Measurements from ENCODE around the gene IGSF11. TPM values are rescaled to one million over a fixed set of nuclear protein-coding genes. Genes with fewer than 3 reads are reported as not detected.

The IGSF11 gene
- total RNA-seq, 4 donors from 2014 or later = 0.27 to 0.95 (median 0.59) TPM

- no peak for DNase-seq
- Histone ChIP-seq H3K9me3 (no peaks in the 10 kb centered on the region), H3K27me3 (no peaks in the 10 kb centered on the region), H3K27ac (no peak overlapping the region), H3K36me3 (no peaks in the 10 kb centered on the region), H3K4me3 (no peak overlapping the region), H3K4me1 (no peaks in the 10 kb centered on the region)
- whole genome bisulfite sequencing, 2 donors (ENCODE audit: low coverage in 1 of 2) = 73 to 84% methylated on average over 5 of the region's 5 CpGs
- TF ChIP-seq POLR2AphosphoS5 (IDR thresholded peaks at IDR 0.05) (no peak), EP300 (IDR thresholded peaks at IDR 0.05; ENCODE audit: low read depth) (no peak), CTCF (IDR thresholded peaks at IDR 0.05) (no peak), POLR2A (IDR thresholded peaks at IDR 0.05) (no peak)
- in situ Hi-C loops (cut with MboI; ENCODE audit: low pct_ligation_motif_present in 1 of 4, low pct_unique_long_range_greater_than_20kb in 1 of 4, low sequenced_read_pairs in 3 of 4) (no loop called here), intact Hi-C loops (cut with DNase I; ENCODE audit: low total_unique reads) (no loop called here)
Observed at GRCh38 chr3:118948146-118948545, 86.5 kb downstream of the IGSF11 start.

DNA sequence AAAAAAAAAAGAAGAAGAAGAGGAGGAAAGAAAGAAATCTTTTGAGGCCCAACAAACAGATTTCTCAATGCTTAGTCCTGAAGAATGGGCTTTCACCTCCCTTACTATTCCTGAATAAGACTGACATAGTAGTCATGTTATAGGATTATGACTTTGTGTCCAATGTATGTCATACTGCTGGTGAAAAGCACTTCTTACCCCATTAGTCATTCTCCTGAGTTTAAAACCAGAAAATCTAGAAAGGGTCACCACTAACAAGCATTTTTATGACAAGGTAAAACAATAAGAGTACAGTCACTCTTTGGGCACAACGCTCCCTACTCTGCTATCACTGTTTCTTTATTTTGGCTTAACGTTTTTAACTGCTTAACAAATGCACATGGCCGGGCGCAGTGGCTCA is 88.2 kb downstream of the IGSF11 start:
- Histone ChIP-seq H3K36me3 (no peaks in the 10 kb centered on the region), H3K4me3 (no peak overlapping the region), H3K27ac (no peak overlapping the region), H3K4me1 (no peaks in the 10 kb centered on the region), H3K9me3 (no peaks in the 10 kb centered on the region), H3K27me3 (no peaks in the 10 kb centered on the region)
- no peak for DNase-seq
- intact Hi-C loops (cut with DNase I; ENCODE audit: low total_unique reads) = no loop called here
- in situ Hi-C loops (cut with MboI; ENCODE audit: low pct_ligation_motif_present in 1 of 4, low pct_unique_long_range_greater_than_20kb in 1 of 4, low sequenced_read_pairs in 3 of 4) = no loop called here
- no peak for TF ChIP-seq POLR2AphosphoS5 (IDR thresholded peaks at IDR 0.05)
- TF ChIP-seq EP300 (IDR thresholded peaks at IDR 0.05; ENCODE audit: low read depth) = no peak
- TF ChIP-seq POLR2A (IDR thresholded peaks at IDR 0.05) = no peak
- no peak for TF ChIP-seq CTCF (IDR thresholded peaks at IDR 0.05)
- 65 to 74% methylated on average over 4 of the region's 4 CpGs for WGBS, 2 donors (ENCODE audit: low coverage in 1 of 2)

DNA sequence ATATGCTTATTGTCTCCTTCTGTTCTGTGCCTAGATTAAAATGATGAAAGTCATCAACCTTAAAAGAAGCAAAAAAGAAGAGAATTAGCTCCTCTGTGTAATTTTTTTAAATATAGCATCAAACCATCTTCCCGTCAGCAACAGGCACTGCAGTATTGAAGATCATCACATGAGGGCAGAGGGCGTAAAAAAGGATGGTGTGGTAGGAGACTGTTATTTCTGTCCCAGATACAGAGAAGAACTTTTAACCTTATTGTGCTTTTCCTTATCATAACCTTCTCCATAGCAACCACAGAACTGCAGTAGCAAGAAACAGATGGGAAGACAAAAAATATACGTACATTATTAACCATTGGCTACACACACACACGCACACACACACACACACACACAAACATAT is 88.8 kb downstream of the IGSF11 start:
- in situ Hi-C loops (cut with MboI; ENCODE audit: low pct_ligation_motif_present in 1 of 4, low pct_unique_long_range_greater_than_20kb in 1 of 4, low sequenced_read_pairs in 3 of 4) (no loop called here), intact Hi-C loops (cut with DNase I; ENCODE audit: low total_unique reads) (no loop called here)
- Histone ChIP-seq H3K4me1 (no peaks in the 10 kb centered on the region), H3K9me3 (no peaks in the 10 kb centered on the region), H3K36me3 (no peaks in the 10 kb centered on the region), H3K27ac (no peak overlapping the region), H3K27me3 (no peaks in the 10 kb centered on the region), H3K4me3 (no peak overlapping the region)
- TF ChIP-seq POLR2AphosphoS5 (IDR thresholded peaks at IDR 0.05) (no peak), POLR2A (IDR thresholded peaks at IDR 0.05) (no peak), EP300 (IDR thresholded peaks at IDR 0.05; ENCODE audit: low read depth) (no peak), CTCF (IDR thresholded peaks at IDR 0.05) (no peak)
- 80 to 87% methylated on average over 4 of the region's 4 CpGs for WGBS, 2 donors (ENCODE audit: low coverage in 1 of 2)
- DNase-seq = no peak

DNA sequence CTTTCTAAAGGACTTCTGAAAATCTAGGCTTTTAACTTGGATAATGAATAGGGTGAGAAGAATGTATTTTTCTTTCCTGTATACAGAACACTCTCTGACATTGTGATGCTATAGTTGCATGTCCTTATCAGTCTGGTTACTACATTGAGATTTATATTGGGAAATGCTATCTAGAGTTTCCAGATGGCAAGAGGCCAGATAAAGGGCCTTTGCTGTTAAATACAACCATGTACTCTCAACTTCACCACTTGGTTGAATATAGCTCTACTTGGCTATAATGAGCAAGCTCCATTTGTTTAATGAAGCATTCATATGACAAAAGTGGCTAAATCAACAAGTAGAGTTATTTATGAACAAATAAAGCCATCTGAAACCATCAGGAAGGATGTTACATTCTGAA is 91.0 kb downstream of the IGSF11 start:
- no peaks in the 10 kb centered on the region for H3K36me3 ChIP-seq
- intact Hi-C loops (cut with DNase I; ENCODE audit: low total_unique reads) (no loop called here), in situ Hi-C loops (cut with MboI; ENCODE audit: low pct_ligation_motif_present in 1 of 4, low pct_unique_long_range_greater_than_20kb in 1 of 4, low sequenced_read_pairs in 3 of 4) (no loop called here)
- H3K27ac ChIP-seq = no peak overlapping the region
- TF ChIP-seq EP300 (IDR thresholded peaks at IDR 0.05; ENCODE audit: low read depth) (no peak), POLR2A (IDR thresholded peaks at IDR 0.05) (no peak), CTCF (IDR thresholded peaks at IDR 0.05) (no peak), POLR2AphosphoS5 (IDR thresholded peaks at IDR 0.05) (no peak)
- H3K4me3 ChIP-seq = no peak overlapping the region
- no peak for DNase-seq
- no peaks in the 10 kb centered on the region for H3K9me3 ChIP-seq
- no peaks in the 10 kb centered on the region for H3K4me1 ChIP-seq
- H3K27me3 ChIP-seq = no peaks in the 10 kb centered on the region
